ENCODE results near the gene ATP13A4. TPM values are rescaled to one million over a fixed set of nuclear protein-coding genes. Genes with fewer than 3 reads are reported as not detected.
"Not testable (repeated sequence)": the region's sequence is repeated elsewhere in the genome, so short reads cannot be mapped to it uniquely, and the experiment has no call there.

Gene ATP13A4
- polyA plus RNA-seq, 3 donors, result 0.22 to 3.2 (median 0.51) TPM

GRCh38 chr3:193569119-193569518, 14.4 kb upstream of the ATP13A4 start:
- 76 to 88% (median 86%) methylated on average over 2 of the region's 2 CpGs for WGBS, 3 donors
- no peak overlapping the region for H3K27ac ChIP-seq (ENCODE audit: low read depth, low read length)

GRCh38 chr3:193564012-193564411, 9.3 kb upstream of the ATP13A4 start:
- 24 to 83% (median 77%) methylated on average over 1 of the region's 1 CpG for WGBS, 3 donors

GRCh38 chr3:193563426-193563825, 8.7 kb upstream of the ATP13A4 start:
- no peak overlapping the region for H3K27ac ChIP-seq (ENCODE audit: low read depth, low read length)
- 63 to 94% (median 86%) methylated on average over 3 of the region's 3 CpGs for WGBS, 3 donors

More at GRCh38 chr3:193564012-193564411, 9.3 kb upstream of the ATP13A4 start:
- no peak overlapping the region for H3K27ac ChIP-seq (ENCODE audit: low read depth, low read length)

- no peak overlapping the region for H3K27ac ChIP-seq (ENCODE audit: low read depth, low read length)
- WGBS, 3 donors, result 56 to 65% (median 64%) methylated on average over 4 of the region's 4 CpGs
Measured at GRCh38 chr3:193560870-193561269, 6.2 kb upstream of the ATP13A4 start.

- 94 to 97% (median 96%) methylated on average over 4 of the region's 4 CpGs for WGBS, 3 donors
- H3K27ac ChIP-seq (ENCODE audit: low read depth, low read length), result no peak overlapping the region
Measured at GRCh38 chr3:193560091-193560490, 5.4 kb upstream of the ATP13A4 start.

GRCh38 chr3:193559100-193559499, 4.4 kb upstream of the ATP13A4 start:
- H3K27ac ChIP-seq (ENCODE audit: low read depth, low read length), result no peak overlapping the region

GRCh38 chr3:193556841-193557240, 2.1 kb upstream of the ATP13A4 start:
- 19 to 50% (median 41%) methylated on average over 2 of the region's 2 CpGs for WGBS, 3 donors
- H3K27ac ChIP-seq (ENCODE audit: low read depth, low read length), result no peak overlapping the region

- H3K27ac ChIP-seq (ENCODE audit: low read depth, low read length), result no peak overlapping the region
- 63 to 88% (median 72%) methylated on average over 1 of the region's 1 CpG for WGBS, 3 donors
Measured at GRCh38 chr3:193553586-193553985, 1.1 kb downstream of the ATP13A4 start.

GRCh38 chr3:193552923-193553322, 1.8 kb downstream of the ATP13A4 start:
- H3K27ac ChIP-seq (ENCODE audit: low read depth, low read length), result no peak overlapping the region
- 75 to 89% (median 76%) methylated on average over 1 of the region's 1 CpG for WGBS, 3 donors

GRCh38 chr3:193548406-193548805, 6.3 kb downstream of the ATP13A4 start:
- 53 to 57% (median 56%) methylated on average over 4 of the region's 4 CpGs for WGBS, 3 donors

GRCh38 chr3:193546129-193546528, 8.6 kb downstream of the ATP13A4 start:
- no peak overlapping the region for H3K27ac ChIP-seq (ENCODE audit: low read depth, low read length)

More at GRCh38 chr3:193548406-193548805, 6.3 kb downstream of the ATP13A4 start:
- no peak overlapping the region for H3K27ac ChIP-seq (ENCODE audit: low read depth, low read length)

GRCh38 chr3:193545304-193545703, 9.4 kb downstream of the ATP13A4 start:
- WGBS, 3 donors, result 91 to 96% (median 96%) methylated on average over 1 of the region's 1 CpG
- H3K27ac ChIP-seq (ENCODE audit: low read depth, low read length), result no peak overlapping the region

GRCh38 chr3:193544289-193544688, 10.4 kb downstream of the ATP13A4 start:
- no peak overlapping the region for H3K27ac ChIP-seq (ENCODE audit: low read depth, low read length)
- 82 to 84% (median 83%) methylated on average over 1 of the region's 1 CpG for WGBS, 3 donors

GRCh38 chr3:193530231-193531165, 24.2 kb downstream of the ATP13A4 start:
- 61 to 86% (median 84%) methylated on average over 7 of the region's 7 CpGs for WGBS, 3 donors
- no peak overlapping the region for H3K27ac ChIP-seq (ENCODE audit: low read depth, low read length)

GRCh38 chr3:193526085-193526484, 28.6 kb downstream of the ATP13A4 start:
- 80 to 89% (median 88%) methylated on average over 2 of the region's 2 CpGs for WGBS, 3 donors
- H3K27ac ChIP-seq (ENCODE audit: low read depth, low read length), result not testable (repeated sequence)

GRCh38 chr3:193522473-193522872, 32.2 kb downstream of the ATP13A4 start:
- no peak overlapping the region for H3K27ac ChIP-seq (ENCODE audit: low read depth, low read length)
- WGBS, 3 donors, result 65 to 75% (median 74%) methylated on average over 4 of the region's 4 CpGs

- 65 to 89% (median 82%) methylated on average over 3 of the region's 3 CpGs for WGBS, 3 donors
- no peak overlapping the region for H3K27ac ChIP-seq (ENCODE audit: low read depth, low read length)
Measured at GRCh38 chr3:193520738-193521137, 34.0 kb downstream of the ATP13A4 start.

GRCh38 chr3:193515966-193516365, 38.7 kb downstream of the ATP13A4 start:
- whole genome bisulfite sequencing, 3 donors, result 33 to 73% (median 72%) methylated on average over 2 of the region's 2 CpGs
- H3K27ac ChIP-seq (ENCODE audit: low read depth, low read length), result no peak overlapping the region

GRCh38 chr3:193510154-193510553, 44.5 kb downstream of the ATP13A4 start:
- 80 to 83% (median 80%) methylated on average over 12 of the region's 12 CpGs for WGBS, 3 donors
- H3K27ac ChIP-seq (ENCODE audit: low read depth, low read length), result no peak overlapping the region
